ENCODE data around the gene SLC25A3.
"Not testable (repeated sequence)": the region's sequence is repeated elsewhere in the genome, so short reads cannot be mapped to it uniquely, and the experiment has no call there.

Gene SLC25A3

GRCh38 chr12:98593351-98594049 lies at the start of gene SLC25A3:
TSS of gene SLC25A3 (plus strand) at chr12:98593686. CDS start at chr12:98593979, 293 bp downstream.
- DNase-seq (ENCODE audit: low read depth), result peak; percentile 98

GRCh38 chr12:98543701-98544100 lies 49.8 kb upstream of the SLC25A3 start:
- no peak for DNase-seq (ENCODE audit: low read depth)

GRCh38 chr12:98544751-98545150 lies 48.7 kb upstream of the SLC25A3 start:
- peak; percentile 37 for DNase-seq (ENCODE audit: low read depth)

- no peak for DNase-seq (ENCODE audit: low read depth)
Measured at GRCh38 chr12:98549371-98550110, 43.9 kb upstream of the SLC25A3 start.

GRCh38 chr12:98551787-98552186 lies 41.7 kb upstream of the SLC25A3 start:
- no peak for DNase-seq (ENCODE audit: low read depth)

DNA sequence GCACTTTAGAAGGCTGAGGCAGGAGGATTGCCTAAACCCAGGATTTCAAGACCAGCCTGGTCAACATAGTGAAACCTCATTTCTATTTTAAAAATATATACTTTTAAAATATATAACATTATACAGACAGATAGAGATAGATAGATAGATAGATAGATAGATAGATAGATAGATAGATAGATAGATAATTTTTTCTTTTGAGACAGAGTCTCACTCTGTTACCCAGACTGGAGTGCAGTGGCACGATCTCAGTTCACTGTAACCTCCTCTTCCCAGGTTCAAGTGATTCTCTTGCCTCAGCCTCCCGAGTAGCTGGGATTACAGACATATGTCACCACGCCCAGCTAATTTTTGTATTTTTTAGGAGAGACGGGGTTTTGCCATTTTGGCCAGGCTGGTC lies 35.4 kb upstream of the SLC25A3 start:
- DNase-seq (ENCODE audit: low read depth), result not testable (repeated sequence)

DNA sequence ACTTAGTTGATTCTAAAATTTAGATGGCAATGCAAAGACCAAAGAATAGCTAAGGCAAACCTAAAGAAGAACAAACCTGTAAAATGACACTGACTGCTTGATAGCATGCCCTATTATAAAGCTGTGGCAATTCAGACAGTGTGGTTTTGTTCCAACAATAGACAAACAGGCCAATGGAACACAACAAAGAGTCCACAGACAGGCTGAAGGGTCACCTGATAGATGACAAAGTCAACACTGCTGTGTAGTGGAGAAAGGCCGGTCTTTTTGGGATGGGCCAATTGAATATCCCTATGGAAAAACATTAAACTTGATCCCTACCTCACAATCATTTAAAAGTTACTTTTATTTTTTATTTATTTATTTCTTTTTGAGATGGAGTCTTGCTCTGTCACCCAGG lies 33.8 kb upstream of the SLC25A3 start:
- no peak for DNase-seq (ENCODE audit: low read depth)

GRCh38 chr12:98561846-98562245 lies 31.6 kb upstream of the SLC25A3 start:
- no peak for DNase-seq (ENCODE audit: low read depth)

DNA sequence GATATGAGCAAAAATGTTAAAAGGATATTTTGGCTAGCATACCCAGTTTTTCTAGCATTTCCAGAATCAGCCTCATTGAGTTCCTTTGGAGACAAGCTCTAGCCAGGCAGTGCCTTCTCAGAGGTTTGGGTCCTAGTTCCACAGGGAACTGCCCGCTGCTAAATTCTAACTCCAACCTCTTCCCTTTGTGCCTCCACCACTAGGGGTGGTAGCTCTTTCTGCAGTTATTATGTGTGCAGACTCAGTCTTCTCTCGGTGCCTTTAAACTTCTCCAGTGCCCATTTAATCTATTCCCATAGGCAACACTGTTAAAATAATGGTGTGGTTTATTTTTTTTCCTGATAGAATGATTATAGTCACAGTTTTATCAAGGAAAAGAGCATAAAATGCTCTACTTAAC lies 21.5 kb upstream of the SLC25A3 start:
- DNase-seq (ENCODE audit: low read depth), result no peak

DNA sequence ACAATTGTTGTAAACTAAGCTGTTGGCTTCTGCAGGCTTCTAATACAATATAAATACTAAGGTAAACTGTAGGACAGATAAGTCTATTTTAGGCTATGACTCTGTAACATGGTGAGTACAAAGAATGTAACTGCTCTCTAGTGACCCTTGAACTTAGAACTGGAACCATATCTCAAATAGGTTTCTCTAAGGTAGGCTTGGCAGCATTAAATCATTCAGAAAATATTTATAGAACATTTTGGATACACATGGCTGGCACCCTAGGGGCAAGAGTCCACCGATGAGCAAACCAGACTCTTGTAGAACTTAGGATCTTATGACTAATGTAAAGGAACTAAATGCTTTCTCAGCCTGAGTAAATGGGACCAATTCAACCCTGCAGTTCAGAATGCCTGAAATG lies 19.4 kb upstream of the SLC25A3 start:
- peak; percentile 14 for DNase-seq (ENCODE audit: low read depth)

DNA sequence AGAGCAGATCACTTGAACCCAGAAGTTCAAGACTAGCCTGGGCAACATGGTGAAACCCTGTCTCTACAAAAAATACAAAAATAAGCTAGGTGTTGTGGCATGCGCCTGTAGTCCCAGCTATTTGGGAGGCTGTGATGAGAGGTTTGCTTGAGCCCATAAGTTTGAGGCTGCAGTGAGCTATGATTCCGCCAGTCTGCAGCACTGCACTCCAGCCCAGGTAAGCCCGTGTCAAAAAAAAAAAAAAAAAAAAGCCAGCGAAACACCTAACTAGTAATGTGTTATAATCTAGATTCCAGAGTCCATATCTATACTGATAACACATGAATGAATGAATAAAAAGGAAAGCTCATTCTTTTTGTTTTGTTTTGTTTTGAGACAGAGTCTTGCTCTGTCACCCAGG lies 18.5 kb upstream of the SLC25A3 start:
- no peak for DNase-seq (ENCODE audit: low read depth)

GRCh38 chr12:98576795-98577194 lies 16.7 kb upstream of the SLC25A3 start:
- DNase-seq (ENCODE audit: low read depth), result not testable (repeated sequence)

DNA sequence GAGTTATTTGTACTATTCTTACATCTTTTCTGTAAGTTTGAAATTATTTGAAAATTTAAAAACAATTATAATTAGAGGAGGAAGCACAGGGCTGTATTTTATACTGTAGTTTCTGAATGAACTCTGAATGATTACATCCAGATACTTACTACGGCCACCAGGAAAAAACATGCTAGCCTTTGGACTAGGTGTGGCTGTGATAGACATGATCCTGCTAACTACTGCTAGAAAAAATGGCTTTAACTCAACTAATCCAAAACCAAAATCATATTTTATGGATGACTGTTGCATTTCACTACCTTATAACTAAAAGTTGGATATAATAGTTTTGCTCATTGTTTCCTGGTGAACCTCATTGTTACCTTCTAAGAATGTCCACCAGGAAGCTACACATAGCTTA lies 15.1 kb upstream of the SLC25A3 start:
- no peak for DNase-seq (ENCODE audit: low read depth)

DNA sequence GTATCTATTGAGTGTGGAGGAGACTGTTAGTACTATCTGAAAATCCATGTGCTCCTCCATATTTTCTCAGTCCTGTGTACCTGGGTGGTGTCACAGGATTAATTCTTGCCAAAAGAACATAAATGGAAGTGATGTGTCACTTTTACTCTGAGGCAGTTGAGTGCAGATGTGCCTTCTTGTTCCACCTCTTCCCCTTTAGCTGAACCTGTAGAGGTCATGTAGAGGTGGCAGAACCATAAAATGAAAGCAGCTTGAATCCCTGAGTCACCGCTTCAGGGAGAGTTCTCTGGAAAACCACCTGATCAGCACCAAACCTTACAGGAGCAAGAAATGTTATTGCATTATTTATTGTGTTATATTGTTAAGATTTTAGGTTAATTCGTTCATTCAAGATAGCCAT lies 14.7 kb upstream of the SLC25A3 start:
- peak; percentile 18 for DNase-seq (ENCODE audit: low read depth)

- no peak for DNase-seq (ENCODE audit: low read depth)
Measured at GRCh38 chr12:98579347-98579746, 14.1 kb upstream of the SLC25A3 start.

- no peak for DNase-seq (ENCODE audit: low read depth)
Measured at GRCh38 chr12:98579835-98580234, 13.7 kb upstream of the SLC25A3 start.

- no peak for DNase-seq (ENCODE audit: low read depth)
Measured at GRCh38 chr12:98580695-98581094, 12.8 kb upstream of the SLC25A3 start.

GRCh38 chr12:98581101-98581500 lies 12.4 kb upstream of the SLC25A3 start:
- no peak for DNase-seq (ENCODE audit: low read depth)

DNA sequence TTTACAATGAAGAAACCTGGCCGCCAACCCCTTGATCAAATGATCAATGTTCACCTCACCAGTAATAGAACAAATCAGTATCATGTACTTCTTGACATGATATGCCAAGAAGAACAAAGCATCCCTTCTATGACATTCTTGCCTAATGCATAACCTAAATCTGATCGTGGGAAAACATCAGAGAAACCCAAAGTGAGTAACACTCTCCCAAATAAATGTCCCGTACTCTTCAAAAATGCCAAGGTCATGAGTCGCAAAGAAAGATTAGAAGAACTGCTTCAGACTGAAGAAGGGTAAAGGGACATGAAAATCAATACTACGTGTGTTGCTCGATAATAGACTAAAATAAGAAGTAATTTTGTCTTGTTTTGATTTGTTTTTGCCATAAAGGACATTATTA lies 11.4 kb upstream of the SLC25A3 start:
- DNase-seq (ENCODE audit: low read depth), result peak; percentile 74

- no peak for DNase-seq (ENCODE audit: low read depth)
Measured at GRCh38 chr12:98587084-98587483, 6.4 kb upstream of the SLC25A3 start.

GRCh38 chr12:98591209-98591608 lies 2.3 kb upstream of the SLC25A3 start:
- peak; percentile 59 for DNase-seq (ENCODE audit: low read depth)

DNA sequence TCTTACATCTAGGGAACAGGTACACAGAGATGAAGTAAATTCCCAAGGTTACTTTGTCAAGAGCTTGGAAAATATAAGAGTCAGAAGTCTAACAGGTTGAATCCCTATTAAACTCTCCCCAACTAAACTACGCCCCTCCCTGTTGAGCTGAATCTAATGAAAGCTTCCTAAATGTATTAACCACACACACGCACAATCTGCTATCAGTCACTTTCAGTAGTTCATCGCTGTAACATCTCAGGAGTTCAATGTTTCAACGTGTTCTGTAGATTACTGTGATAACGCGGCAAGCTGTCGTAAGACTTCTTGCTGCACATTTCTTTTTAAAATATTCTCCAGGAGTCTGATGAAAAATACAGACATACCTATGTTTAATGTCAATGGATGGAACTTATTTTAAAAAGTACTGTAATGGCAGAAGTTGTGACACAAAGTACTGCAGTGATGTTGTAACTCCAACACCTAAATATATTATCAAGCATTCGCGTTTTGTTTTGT lies 612 bp upstream of the SLC25A3 start:
- no peak for DNase-seq (ENCODE audit: low read depth)

- peak; percentile 48 for DNase-seq (ENCODE audit: low read depth)
Measured at GRCh38 chr12:98594050-98594835, 757 bp downstream of the SLC25A3 start.
